SK-N-MC (cell line): Measurements from ENCODE around the gene TUBB4B.

Experiments
- EZH2 ChIP-seq: fragments of 200-600 bp; sonication (generic); IDR thresholded peaks from one replicate; pipeline ENCODE4 v1.6.1; 2017; ENCODE audit warnings: antibody characterized with exemption
- FOXP2 ChIP-seq: optimal IDR thresholded peaks from 2 replicates; pipeline ENCODE3; 2011; ENCODE audit warnings: mild to moderate bottlenecking, moderate library complexity; ENCODE audit not compliant: insufficient read depth; ENCODE audit errors: extremely low read length, control extremely low read depth
- POLR2AphosphoS5 ChIP-seq: IDR thresholded peaks from 2 replicates; pipeline ENCODE4 v1.6.1; 2012; ENCODE audit warnings: mild to moderate bottlenecking, low read depth, low read length, borderline replicate concordance

GRCh38 chr9:137193771-137194170 is 47.3 kb upstream of the TUBB4B start:
- no peak for TF ChIP-seq EZH2
- TF ChIP-seq POLR2AphosphoS5: no peak
- TF ChIP-seq FOXP2: no peak
